Measurements from ENCODE around the gene LIMK1. TPM values are rescaled to one million over a fixed set of nuclear protein-coding genes. Genes with fewer than 3 reads are reported as not detected.

LIMK1 gene
- total RNA-seq, 1 experiment from 2014 or later: 31.4 TPM

GRCh38 chr7:74097937-74098614, 14.5 kb downstream of the LIMK1 start:
- H3K27ac Mint-ChIP-seq (ENCODE audit: unreplicated experiment): no peak overlapping the region
- no TSS peak for BruUV-seq (replicated peaks)
- TF ChIP-seq CTCF (IDR thresholded peaks at IDR 0.05; ENCODE audit: insufficient read depth in 1 of 2, low read depth in 1 of 2, low read length in 1 of 2, severe bottlenecking in 1 of 2, unreplicated experiment in 1 of 2): no peak
- no peaks in the 10 kb centered on the region for H3K9me3 Mint-ChIP-seq (ENCODE audit: unreplicated experiment)
- no peaks in the 10 kb centered on the region for H3K4me1 ChIP-seq
- POLR2A ChIA-PET: no interaction called here
- H3K36me3 ChIP-seq (ENCODE audit: control insufficient read depth, insufficient read depth, low read length): peaks cover 2% of the 10 kb centered on the region; the same call in 1 of the 2 replicates
- H3K4me3 Mint-ChIP-seq (ENCODE audit: unreplicated experiment): no peak overlapping the region
- intact Hi-C loops (cut with micrococcal nuclease; ENCODE audit: unreplicated experiment): no loop called here
- no peak overlapping the region for H3K4me3 ChIP-seq (ENCODE audit: low read depth, low read length)
- peaks cover 23% of the 10 kb centered on the region for H3K36me3 Mint-ChIP-seq (ENCODE audit: insufficient read depth, unreplicated experiment)
- no peak for DNase-seq
- no peaks in the 10 kb centered on the region for H3K9me3 ChIP-seq
- H3K27me3 ChIP-seq (replicated peaks; ENCODE audit: control insufficient read depth, insufficient read depth, low read length): no peaks in the 10 kb centered on the region
- H3K27me3 Mint-ChIP-seq (ENCODE audit: insufficient read depth, unreplicated experiment): no peaks in the 10 kb centered on the region
- CTCF ChIA-PET: no interaction called here
- H3K4me1 Mint-ChIP-seq (ENCODE audit: low read depth, unreplicated experiment): no peaks in the 10 kb centered on the region

- Histone ChIP-seq H3K4me1 (no peaks in the 10 kb centered on the region), H3K36me3 (ENCODE audit: control insufficient read depth, insufficient read depth, low read length) (peaks cover 2% of the 10 kb centered on the region; the same call in 1 of the 2 replicates), H3K4me3 (ENCODE audit: low read depth, low read length) (no peak overlapping the region), H3K9me3 (no peaks in the 10 kb centered on the region), H3K27me3 (replicated peaks; ENCODE audit: control insufficient read depth, insufficient read depth, low read length) (no peaks in the 10 kb centered on the region)
- Mint-ChIP-seq H3K9me3 (ENCODE audit: unreplicated experiment) (no peaks in the 10 kb centered on the region), H3K4me1 (ENCODE audit: low read depth, unreplicated experiment) (no peaks in the 10 kb centered on the region), H3K4me3 (ENCODE audit: unreplicated experiment) (no peak overlapping the region), H3K36me3 (ENCODE audit: insufficient read depth, unreplicated experiment) (peaks cover 21% of the 10 kb centered on the region), H3K27ac (ENCODE audit: unreplicated experiment) (no peak overlapping the region), H3K27me3 (ENCODE audit: insufficient read depth, unreplicated experiment) (no peaks in the 10 kb centered on the region)
- POLR2A ChIA-PET: no interaction called here
- CTCF ChIA-PET: no interaction called here
- DNase-seq: no peak
- intact Hi-C loops (cut with micrococcal nuclease; ENCODE audit: unreplicated experiment): no loop called here
- TF ChIP-seq CTCF (IDR thresholded peaks at IDR 0.05; ENCODE audit: insufficient read depth in 1 of 2, low read depth in 1 of 2, low read length in 1 of 2, severe bottlenecking in 1 of 2, unreplicated experiment in 1 of 2): no peak
- no TSS peak for BruUV-seq (replicated peaks)
These were observed 15.4 kb downstream of the LIMK1 start for GRCh38 chr7:74099031-74099430.

- no TSS peak for BruUV-seq (replicated peaks)
- no peaks in the 10 kb centered on the region for H3K4me1 ChIP-seq
- Mint-ChIP-seq H3K36me3 (ENCODE audit: insufficient read depth, unreplicated experiment) (peaks cover 19% of the 10 kb centered on the region), H3K4me1 (ENCODE audit: low read depth, unreplicated experiment) (no peaks in the 10 kb centered on the region), H3K4me3 (ENCODE audit: unreplicated experiment) (no peak overlapping the region), H3K27me3 (ENCODE audit: insufficient read depth, unreplicated experiment) (no peaks in the 10 kb centered on the region), H3K9me3 (ENCODE audit: unreplicated experiment) (no peaks in the 10 kb centered on the region), H3K27ac (ENCODE audit: unreplicated experiment) (no peak overlapping the region)
- TF ChIP-seq CTCF (IDR thresholded peaks at IDR 0.05; ENCODE audit: insufficient read depth in 1 of 2, low read depth in 1 of 2, low read length in 1 of 2, severe bottlenecking in 1 of 2, unreplicated experiment in 1 of 2): no peak
- no peak for DNase-seq
- no peak overlapping the region for H3K4me3 ChIP-seq (ENCODE audit: low read depth, low read length)
- peaks cover 2% of the 10 kb centered on the region; the same call in 1 of the 2 replicates for H3K36me3 ChIP-seq (ENCODE audit: control insufficient read depth, insufficient read depth, low read length)
- intact Hi-C loops (cut with micrococcal nuclease; ENCODE audit: unreplicated experiment): no loop called here
- no peaks in the 10 kb centered on the region for H3K9me3 ChIP-seq
- H3K27me3 ChIP-seq (replicated peaks; ENCODE audit: control insufficient read depth, insufficient read depth, low read length): no peaks in the 10 kb centered on the region
- POLR2A ChIA-PET: no interaction called here
- CTCF ChIA-PET: interaction anchor here (0.8 kb wide), 1 partner anchor 33 kb away, joined by 3 read pairs; no protein-coding TSS in a partner anchor
These were observed 17.6 kb downstream of the LIMK1 start for GRCh38 chr7:74101061-74101681.

Data from Caco-2 (cell line).